ENCODE measurements around the gene NBEA. TPM values are rescaled to one million over a fixed set of nuclear protein-coding genes. Genes with fewer than 3 reads are reported as not detected.

Gene NBEA
- total and polyA plus RNA-seq, 12 donors: 3.1 to 19.7 (median 14.2) TPM

DNA sequence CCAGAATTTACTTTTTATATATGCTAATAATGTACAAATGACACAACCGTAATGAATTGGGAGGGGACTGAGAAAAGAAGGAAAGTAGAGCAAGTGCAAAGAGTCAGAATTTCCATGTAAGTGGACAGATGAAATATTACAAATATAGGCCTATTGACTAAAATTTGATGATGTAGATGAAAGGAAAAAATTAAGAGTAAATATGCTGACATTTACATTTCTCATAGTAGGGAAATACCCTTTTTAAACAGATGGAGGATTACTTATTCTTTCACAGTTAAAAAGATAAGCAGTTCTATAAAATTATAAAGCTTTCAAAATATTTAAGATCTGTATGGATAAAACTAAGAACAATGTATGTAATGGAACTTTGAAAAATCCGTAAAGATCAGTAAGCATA is 185.4 kb downstream of the NBEA start:
- H3K4me1 ChIP-seq (replicated peaks in 1 of 2): no peaks in the 10 kb centered on the region
- TF ChIP-seq, protein P1, sequence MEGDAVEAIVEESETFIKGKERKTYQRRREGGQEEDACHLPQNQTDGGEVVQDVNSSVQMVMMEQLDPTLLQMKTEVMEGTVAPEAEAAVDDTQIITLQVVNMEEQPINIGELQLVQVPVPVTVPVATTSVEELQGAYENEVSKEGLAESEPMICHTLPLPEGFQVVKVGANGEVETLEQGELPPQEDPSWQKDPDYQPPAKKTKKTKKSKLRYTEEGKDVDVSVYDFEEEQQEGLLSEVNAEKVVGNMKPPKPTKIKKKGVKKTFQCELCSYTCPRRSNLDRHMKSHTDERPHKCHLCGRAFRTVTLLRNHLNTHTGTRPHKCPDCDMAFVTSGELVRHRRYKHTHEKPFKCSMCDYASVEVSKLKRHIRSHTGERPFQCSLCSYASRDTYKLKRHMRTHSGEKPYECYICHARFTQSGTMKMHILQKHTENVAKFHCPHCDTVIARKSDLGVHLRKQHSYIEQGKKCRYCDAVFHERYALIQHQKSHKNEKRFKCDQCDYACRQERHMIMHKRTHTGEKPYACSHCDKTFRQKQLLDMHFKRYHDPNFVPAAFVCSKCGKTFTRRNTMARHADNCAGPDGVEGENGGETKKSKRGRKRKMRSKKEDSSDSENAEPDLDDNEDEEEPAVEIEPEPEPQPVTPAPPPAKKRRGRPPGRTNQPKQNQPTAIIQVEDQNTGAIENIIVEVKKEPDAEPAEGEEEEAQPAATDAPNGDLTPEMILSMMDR (IDR thresholded peaks at IDR 0.05): no peak
- no peak for TF ChIP-seq POLR2A (IDR thresholded peaks at IDR 0.05)
- WGBS, 4 donors: 67 to 98% (median 95%) methylated on average over 2 of the region's 2 CpGs
- intact Hi-C loops (cut with DNase I): no loop called here
- H3K36me3 ChIP-seq (replicated peaks in 1 of 2): no peaks in the 10 kb centered on the region
- H3K9me3 ChIP-seq (replicated peaks in 1 of 3): no peaks in the 10 kb centered on the region
- DNase-seq: no peak
- no peaks in the 10 kb centered on the region for H3K27me3 ChIP-seq
- no peak overlapping the region for H3K4me3 ChIP-seq
- no peak overlapping the region for H3K27ac ChIP-seq

GRCh38 chr13:35129500-35129899 is 187.4 kb downstream of the NBEA start:
- Histone ChIP-seq H3K9me3 (replicated peaks in 1 of 3) (no peaks in the 10 kb centered on the region), H3K36me3 (replicated peaks in 1 of 2) (no peaks in the 10 kb centered on the region), H3K27ac (no peak overlapping the region), H3K4me1 (replicated peaks in 1 of 2) (no peaks in the 10 kb centered on the region), H3K27me3 (no peaks in the 10 kb centered on the region), H3K4me3 (no peak overlapping the region)
- intact Hi-C loops (cut with DNase I): no loop called here
- no peak for DNase-seq
- TF ChIP-seq, protein P1 (IDR thresholded peaks at IDR 0.05): no peak
- no peak for TF ChIP-seq POLR2A (IDR thresholded peaks at IDR 0.05)

DNA sequence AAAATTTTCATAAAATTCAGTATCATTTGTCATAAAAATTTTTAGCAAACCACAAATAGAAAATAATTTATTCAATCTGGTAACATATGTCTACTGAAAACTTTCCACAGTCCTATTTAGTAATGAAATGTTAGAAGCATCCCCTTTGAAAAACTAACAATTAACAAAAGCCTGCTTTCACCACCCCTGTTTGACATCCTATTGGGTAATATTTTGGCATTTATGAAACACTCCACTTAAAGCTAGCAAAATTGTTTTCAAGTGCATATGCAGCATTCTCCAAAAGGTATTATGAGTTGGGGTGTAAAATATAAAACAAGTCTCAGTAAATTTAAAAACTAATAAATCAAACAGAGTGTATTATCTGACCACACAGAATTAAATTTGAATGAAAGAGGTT is 189.4 kb downstream of the NBEA start:
- H3K27ac ChIP-seq: no peak overlapping the region
- H3K4me1 ChIP-seq (replicated peaks in 1 of 2): no peaks in the 10 kb centered on the region
- no peaks in the 10 kb centered on the region for H3K36me3 ChIP-seq (replicated peaks in 1 of 2)
- no peak for TF ChIP-seq POLR2A (IDR thresholded peaks at IDR 0.05)
- TF ChIP-seq, protein P1 (IDR thresholded peaks at IDR 0.05): no peak
- DNase-seq: no peak
- no peaks in the 10 kb centered on the region for H3K27me3 ChIP-seq
- intact Hi-C loops (cut with DNase I): no loop called here
- no peak overlapping the region for H3K4me3 ChIP-seq
- H3K9me3 ChIP-seq (replicated peaks in 1 of 3): no peaks in the 10 kb centered on the region

GRCh38 chr13:35136585-35136984 is 194.5 kb downstream of the NBEA start:
- no peak for TF ChIP-seq POLR2A (IDR thresholded peaks at IDR 0.05)
- TF ChIP-seq, protein P1 (IDR thresholded peaks at IDR 0.05): no peak
- H3K4me1 ChIP-seq (replicated peaks in 1 of 2): no peaks in the 10 kb centered on the region
- no peak overlapping the region for H3K4me3 ChIP-seq
- H3K27me3 ChIP-seq: no peaks in the 10 kb centered on the region
- DNase-seq: no peak
- intact Hi-C loops (cut with DNase I): no loop called here
- 58 to 71% (median 68%) methylated on average over 2 of the region's 2 CpGs for WGBS, 4 donors
- H3K27ac ChIP-seq: no peak overlapping the region
- no peaks in the 10 kb centered on the region for H3K9me3 ChIP-seq (replicated peaks in 1 of 3)
- H3K36me3 ChIP-seq (replicated peaks in 1 of 2): no peaks in the 10 kb centered on the region
